Measurements from ENCODE around the gene LIMK2.
"Not testable (repeated sequence)": the region's sequence is repeated elsewhere in the genome, so short reads cannot be mapped to it uniquely, and the experiment has no call there.

LIMK2 gene

GRCh38 chr22:31244943-31245451 lies 32.9 kb downstream of the LIMK2 start:
- no peak for DNase-seq

DNA sequence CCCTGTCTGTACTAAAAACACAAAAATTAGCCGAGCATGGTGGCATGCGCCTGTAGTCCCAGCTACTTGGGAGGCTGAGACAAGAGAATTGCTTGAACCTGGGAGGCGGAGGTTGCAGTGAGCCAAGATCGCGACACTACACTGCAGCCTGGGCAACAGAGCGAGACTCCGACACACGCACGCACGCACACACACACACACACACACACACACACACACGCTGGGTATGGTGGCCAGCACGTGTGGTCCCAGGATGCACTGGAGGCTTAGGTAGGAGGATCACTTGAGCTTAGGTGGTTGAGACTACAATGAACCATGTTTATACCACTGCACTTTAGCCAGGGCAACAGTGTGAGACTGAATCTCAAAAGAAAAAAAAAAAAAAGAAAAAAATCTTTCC lies 33.9 kb downstream of the LIMK2 start:
- DNase-seq = not testable (repeated sequence)

DNA sequence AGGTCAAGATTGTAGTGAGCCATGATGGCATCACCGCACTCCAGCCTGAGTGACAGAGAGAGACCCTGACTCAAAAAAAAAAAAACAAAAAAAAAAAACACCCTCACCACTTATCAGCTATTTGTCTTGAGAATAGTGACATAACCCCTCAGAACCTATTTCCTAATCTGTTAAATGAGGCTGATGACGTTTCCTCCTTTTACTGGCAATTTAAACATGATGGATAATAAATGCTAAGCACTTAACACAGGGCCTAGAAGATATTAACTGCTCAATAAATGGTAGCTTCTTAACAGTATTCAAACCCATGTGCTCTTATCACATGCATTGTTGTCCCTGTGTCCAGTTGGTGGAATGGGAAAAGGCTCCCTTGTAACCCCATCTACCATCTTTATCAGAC lies 34.6 kb downstream of the LIMK2 start:
- DNase-seq = no peak

DNA sequence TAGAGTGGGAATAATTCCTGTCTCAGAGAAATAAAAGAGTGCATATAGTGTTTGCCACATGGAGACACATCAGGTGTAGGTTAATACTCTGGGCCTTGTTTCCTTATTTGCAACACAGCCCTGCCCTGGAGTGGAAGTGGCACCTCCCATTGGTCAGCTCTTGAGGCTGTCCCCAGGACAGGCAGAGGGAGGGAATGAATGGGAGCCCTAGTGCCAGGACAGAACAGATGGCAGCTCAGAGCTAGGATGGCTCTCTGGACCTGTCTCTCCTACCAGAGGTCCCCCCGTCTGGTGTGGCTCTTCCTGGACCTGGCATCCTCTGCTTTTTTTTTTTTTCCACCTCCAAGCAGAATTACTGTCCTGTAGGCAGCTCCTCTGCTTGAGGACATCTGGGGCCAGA lies 35.6 kb downstream of the LIMK2 start:
- DNase-seq = no peak

GRCh38 chr22:31248138-31248745 lies 36.1 kb downstream of the LIMK2 start:
- peak; percentile 45 to 62 for DNase-seq

- DNase-seq = no peak
Measured at GRCh38 chr22:31248965-31249958, 37.2 kb downstream of the LIMK2 start.

GRCh38 chr22:31250740-31251600 lies 38.9 kb downstream of the LIMK2 start:
- no peak for DNase-seq

- DNase-seq = no peak
Measured at GRCh38 chr22:31253949-31254348, 41.9 kb downstream of the LIMK2 start.

- no peak for DNase-seq
Measured at GRCh38 chr22:31259798-31260473, 47.8 kb downstream of the LIMK2 start.

DNA sequence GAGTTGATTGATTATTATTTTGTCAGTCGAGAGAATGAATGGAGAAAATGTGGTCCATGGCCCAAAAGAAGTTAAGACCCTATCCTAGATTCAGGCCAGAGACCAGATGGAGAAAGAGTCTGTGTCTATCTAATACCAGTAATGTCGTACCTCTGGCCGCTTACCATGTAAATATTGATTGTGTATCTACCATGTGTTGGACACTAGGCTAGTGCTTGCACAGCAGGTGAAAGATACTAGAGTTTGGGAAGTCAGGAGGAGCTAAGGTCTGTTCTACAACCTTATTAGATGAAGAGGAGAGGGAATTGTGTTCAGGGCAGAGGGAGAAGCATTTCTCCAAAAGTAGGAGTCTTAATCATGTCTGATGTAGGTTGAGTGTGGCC lies 48.4 kb downstream of the LIMK2 start:
- no peak for DNase-seq

DNA sequence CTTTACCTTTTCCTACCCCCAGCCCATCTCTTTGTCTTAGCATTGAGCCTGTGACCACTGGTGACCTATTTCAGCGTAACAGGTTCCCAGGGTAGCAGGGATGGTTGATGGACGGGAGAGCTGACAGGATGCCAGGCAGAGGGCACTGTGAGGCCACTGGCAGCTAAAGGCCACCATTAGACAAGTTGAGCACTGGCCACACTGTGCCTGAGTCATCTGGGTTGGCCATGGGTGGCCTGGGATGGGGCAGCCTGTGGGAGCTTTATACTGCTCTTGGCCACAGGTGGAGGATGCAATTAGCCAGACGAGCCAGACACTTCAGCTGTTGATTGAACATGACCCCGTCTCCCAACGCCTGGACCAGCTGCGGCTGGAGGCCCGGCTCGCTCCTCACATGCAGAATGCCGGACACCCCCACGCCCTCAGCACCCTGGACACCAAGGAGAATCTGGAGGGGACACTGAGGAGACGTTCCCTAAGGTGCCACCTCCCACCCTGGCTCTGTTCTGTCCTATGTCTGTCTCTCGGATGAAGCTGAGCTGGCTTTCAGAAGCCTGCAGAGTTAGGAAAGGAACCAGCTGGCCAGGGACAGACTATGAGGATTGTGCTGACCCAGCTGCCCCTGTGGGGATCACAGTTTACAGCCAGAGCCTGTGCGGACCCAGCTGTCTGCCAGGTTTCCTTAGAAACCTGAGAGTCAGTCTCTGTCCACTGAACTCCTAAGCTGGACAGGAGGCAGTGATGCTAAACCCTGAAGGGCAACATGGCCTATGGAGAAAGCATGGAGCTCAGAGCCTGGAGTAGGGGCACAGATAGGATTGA lies 50.4 kb downstream of the LIMK2 start:
- no peak for DNase-seq

DNA sequence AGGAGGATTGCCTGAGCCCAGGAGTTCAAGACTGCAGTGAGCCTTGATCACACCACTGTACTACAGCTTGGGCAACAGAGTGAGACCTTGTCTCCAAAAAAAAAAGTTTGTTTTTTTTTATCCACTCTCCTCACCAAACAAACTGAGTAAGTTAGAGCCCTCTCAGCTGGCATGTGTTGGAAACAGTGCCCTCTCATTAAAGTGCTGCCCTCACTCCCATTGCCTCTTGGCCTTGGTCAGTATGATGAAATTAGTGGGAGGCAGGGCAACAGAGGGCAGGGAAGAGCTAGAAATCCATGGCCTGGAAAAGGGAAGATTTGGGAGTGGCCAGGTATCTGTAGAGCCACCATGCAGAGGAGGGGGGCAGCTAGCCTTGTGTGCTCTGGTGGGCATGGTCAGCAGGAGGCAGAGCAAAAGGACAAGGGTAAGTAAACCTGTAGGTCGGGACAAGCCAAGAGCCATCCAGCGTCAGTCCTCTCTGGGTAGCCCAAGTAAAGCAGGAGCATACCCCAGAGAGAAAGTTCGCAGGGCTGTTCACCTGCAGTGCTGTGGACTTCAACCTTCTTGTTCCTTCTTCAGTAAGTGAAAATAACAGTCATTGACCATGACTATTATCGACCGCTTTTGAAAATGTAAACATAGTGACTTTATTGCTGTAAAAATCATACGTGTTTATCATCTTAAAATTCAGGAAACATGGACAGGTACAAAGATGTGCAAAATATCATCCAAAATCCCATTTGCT lies 52.0 kb downstream of the LIMK2 start:
- no peak for DNase-seq

- DNase-seq = no peak
Measured at GRCh38 chr22:31268281-31268680, 56.2 kb downstream of the LIMK2 start.

- DNase-seq = no peak
Measured at GRCh38 chr22:31269892-31270579, 57.9 kb downstream of the LIMK2 start.

- DNase-seq = no peak
Measured at GRCh38 chr22:31271026-31271425, 58.9 kb downstream of the LIMK2 start.

- DNase-seq = no peak
Measured at GRCh38 chr22:31271485-31271884, 59.4 kb downstream of the LIMK2 start.

- peak; percentile 63 to 64 for DNase-seq
Measured at GRCh38 chr22:31272522-31273446, 60.7 kb downstream of the LIMK2 start.

DNA sequence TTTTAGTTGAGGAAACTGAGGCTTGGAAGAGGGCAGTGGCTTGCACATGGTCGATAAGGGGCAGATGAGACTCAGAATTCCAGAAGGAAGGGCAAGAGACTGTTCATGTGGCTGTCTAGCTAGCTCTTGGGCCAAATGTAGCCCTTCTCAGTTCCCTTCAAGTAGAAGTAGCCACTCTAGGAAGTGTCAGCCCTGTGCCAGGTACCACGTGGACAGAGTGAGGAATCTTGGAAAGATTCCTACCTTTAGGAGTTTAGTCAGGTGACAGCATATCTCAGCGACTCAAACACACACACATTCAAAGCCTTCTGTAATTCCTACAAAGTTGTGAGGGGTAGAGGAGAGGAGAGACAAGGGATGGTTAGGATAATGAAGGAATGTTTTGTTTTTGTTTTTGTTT lies 61.9 kb downstream of the LIMK2 start:
- DNase-seq = no peak

- DNase-seq = no peak
Measured at GRCh38 chr22:31275018-31275417, 62.9 kb downstream of the LIMK2 start.

Measured in activated T-cell treated with anti-CD3 and anti-CD28 coated beads, Interleukin-2, amount 50 U/mL, for 48 hours (primary cell).